Omental fat pad (tissue), 4 donors: ENCODE results near the gene FAAP20. TPM values are rescaled to one million over a fixed set of nuclear protein-coding genes. Genes with fewer than 3 reads are reported as not detected.

Experiments used
- ATAC-seq: fragments of 150-250 bp; one replicate; pipeline ENCODE4 v1.9.1; 2016; ENCODE audit warnings: mild to moderate bottlenecking, moderate library complexity; ENCODE audit not compliant: low FRiP score
- DNase-seq: peaks from one replicate; pipeline ENCODE4 v3.0.0-alpha.2; 2019; ENCODE audit warnings: low spot score
- total RNA-seq, 4 donors: library from RNA; depleted of rRNA; stranded (reverse); fragments of >200 nt; gene quantifications; one replicate each; pipeline ENCODE4 v1.1.0, GENCODE V29; 2016
- TF ChIP-seq, protein P1 (sequence below), 3 donors: fragments of 450-650 bp; IDR thresholded peaks; one replicate each; pipeline ENCODE4 v1.5.1; 2016 to 2017; ENCODE audit warnings: antibody characterized with exemption in 3 of 3, mild to moderate bottlenecking in 3 of 3, moderate library complexity in 2 of 3

Gene FAAP20
- total RNA-seq, 4 donors from 2014 or later: 14.2 to 24.9 (median 21.8) TPM

DNA sequence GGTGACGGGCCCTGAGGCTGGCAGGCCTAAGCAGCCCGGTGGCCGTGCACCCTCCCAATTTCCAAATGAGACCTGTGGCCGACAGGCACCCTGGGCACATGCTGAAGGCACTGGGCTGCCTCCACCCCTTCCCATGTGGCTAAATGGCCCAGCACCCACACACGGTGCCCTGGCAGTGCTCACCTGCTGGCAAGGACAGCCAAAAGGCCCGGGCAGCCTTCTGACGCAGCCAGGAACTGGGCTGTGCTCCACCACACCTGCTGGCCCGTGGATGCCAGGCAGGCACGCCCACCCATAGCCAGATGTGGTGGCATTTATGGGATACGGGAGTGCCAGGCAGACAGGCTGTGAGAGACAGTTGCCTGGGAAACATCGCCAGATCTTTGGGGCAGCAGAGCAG, 4.0 kb upstream of the FAAP20 start:
- ATAC-seq (no peak), DNase-seq (no peak)

DNA sequence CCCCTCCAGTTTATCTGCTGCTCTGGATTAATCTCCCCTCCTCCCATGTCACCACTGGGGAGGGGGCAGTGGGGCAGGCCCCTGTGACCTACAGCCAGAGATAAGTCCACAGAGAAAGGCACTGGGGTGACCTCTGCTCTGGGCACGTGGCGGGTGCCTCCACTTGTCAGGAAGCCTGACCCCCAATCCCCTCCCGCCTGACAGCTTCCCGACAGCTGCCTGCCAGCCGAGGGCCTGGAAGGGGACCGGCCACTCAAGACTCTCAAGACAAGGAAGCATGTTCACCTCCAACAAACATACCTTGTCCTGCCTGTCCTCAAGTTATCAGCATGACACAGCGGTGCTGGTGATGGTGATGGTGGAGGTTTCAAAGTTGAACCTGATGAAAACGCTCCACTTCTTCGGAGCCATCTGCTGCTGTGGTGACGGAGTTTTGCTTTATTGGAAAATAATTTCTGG, 3.2 kb upstream of the FAAP20 start:
- TF ChIP-seq, protein P1, sequence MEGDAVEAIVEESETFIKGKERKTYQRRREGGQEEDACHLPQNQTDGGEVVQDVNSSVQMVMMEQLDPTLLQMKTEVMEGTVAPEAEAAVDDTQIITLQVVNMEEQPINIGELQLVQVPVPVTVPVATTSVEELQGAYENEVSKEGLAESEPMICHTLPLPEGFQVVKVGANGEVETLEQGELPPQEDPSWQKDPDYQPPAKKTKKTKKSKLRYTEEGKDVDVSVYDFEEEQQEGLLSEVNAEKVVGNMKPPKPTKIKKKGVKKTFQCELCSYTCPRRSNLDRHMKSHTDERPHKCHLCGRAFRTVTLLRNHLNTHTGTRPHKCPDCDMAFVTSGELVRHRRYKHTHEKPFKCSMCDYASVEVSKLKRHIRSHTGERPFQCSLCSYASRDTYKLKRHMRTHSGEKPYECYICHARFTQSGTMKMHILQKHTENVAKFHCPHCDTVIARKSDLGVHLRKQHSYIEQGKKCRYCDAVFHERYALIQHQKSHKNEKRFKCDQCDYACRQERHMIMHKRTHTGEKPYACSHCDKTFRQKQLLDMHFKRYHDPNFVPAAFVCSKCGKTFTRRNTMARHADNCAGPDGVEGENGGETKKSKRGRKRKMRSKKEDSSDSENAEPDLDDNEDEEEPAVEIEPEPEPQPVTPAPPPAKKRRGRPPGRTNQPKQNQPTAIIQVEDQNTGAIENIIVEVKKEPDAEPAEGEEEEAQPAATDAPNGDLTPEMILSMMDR (IDR thresholded peaks at IDR 0.05): no peak
- no peak for DNase-seq
- ATAC-seq: no peak

More for the DNA sequence above, 4.0 kb upstream of the FAAP20 start:
- TF ChIP-seq, protein P1 (IDR thresholded peaks at IDR 0.05): no peak

DNA sequence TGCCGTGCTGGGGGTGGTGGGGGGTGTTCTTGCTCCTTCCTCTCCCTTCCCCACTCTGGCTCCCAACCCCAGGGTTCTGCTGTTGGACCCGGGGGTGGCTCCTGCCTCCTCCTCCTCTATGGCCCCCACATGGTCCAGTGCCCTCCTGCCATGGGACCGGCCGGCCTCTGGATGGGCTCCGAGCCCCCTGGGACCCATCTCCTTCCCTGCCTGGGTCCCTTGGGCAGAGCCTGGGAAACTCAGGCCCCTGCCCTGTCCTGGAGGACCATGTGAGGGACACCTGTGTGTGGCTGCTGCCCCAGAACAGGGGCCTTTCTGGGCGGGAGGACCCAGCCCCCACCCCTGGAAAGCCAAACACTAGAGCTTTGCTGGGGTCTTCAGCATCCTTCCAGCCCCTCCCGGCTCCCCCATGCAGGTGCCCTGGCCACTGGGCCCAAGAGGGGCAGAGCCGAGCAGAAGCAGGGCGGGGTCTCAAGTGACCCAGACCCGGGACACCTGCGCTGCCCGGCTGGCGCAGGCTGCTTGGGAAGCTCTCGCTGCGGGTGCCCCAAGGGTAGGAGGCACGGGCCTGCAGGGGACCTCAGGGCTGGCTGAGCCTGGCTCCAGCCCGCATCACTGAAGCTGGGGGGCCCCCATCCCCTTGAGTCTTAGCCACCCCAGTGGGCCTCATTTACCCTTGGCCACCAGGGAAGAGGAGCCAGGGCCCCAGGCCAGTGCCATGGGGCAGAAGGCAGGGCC, 2.5 kb upstream of the FAAP20 start:
- no peak for ATAC-seq
- no peak for DNase-seq
- TF ChIP-seq, protein P1 (IDR thresholded peaks at IDR 0.05): no peak

DNA sequence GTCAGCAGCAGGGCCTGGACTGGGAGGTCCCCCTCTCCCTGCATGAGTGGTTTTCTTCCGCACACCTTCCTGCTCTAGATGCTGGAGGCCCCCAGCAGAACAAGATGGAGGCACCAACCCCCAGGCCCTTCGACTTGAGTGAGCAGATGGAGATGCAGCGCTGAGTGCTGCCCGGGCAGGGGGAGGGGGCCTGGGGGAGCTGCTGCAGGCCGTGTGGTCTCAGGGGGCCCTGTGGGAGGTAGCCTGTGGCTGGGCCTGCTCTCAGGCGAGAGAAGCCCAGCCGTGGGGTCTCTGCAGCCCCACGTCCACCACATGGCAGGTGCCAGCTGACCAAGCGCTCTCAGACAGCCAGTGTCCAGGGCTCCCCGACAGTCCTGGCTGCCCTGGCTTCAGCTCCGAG, 1.2 kb upstream of the FAAP20 start:
- TF ChIP-seq, protein P1 (IDR thresholded peaks at IDR 0.05): no peak
- ATAC-seq (no peak), DNase-seq (no peak)

DNA sequence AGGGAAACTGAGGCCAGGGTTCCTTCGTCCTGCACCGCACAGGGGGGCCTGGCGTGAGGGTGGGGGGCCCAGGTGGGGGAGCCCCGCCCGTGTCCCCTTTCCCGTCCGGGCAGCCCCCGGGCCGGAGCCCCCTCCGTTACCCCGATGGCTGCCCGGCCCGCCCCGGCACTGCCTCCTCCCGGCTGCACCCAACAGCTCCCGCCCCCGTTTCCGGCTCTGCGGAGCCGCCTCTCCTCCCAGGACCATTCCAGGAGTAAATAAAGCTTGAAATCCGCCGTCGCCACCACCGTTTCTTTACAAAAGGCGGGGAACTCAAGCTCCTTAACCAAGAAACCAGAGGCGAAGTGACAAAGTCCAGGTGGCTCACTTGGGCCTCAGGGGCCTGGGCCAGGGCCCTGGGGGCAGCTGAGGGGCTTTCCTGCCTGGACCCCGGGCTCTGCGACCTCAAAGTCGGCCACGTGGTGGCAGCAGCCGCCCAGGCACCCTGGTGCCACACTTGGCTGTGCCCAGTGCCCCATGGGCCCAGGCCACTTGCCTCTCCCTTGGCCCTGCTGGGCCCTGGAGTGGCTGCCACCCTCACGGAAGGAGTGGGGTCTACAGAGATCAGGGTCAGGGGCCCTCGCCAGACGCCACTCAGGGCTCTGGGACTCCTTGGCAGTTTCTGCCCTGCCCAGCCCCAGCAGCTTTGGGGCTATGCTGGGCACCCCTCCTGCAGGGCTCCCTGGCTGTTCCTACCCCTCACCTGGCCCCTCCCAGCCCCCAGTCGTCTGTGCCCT, 514 bp upstream of the FAAP20 start:
- peak; percentile 70 for DNase-seq
- ATAC-seq: peak; percentile 78
- TF ChIP-seq, protein P1 (IDR thresholded peaks at IDR 0.05): peak in 1 of 3 donors; percentile 67

DNA sequence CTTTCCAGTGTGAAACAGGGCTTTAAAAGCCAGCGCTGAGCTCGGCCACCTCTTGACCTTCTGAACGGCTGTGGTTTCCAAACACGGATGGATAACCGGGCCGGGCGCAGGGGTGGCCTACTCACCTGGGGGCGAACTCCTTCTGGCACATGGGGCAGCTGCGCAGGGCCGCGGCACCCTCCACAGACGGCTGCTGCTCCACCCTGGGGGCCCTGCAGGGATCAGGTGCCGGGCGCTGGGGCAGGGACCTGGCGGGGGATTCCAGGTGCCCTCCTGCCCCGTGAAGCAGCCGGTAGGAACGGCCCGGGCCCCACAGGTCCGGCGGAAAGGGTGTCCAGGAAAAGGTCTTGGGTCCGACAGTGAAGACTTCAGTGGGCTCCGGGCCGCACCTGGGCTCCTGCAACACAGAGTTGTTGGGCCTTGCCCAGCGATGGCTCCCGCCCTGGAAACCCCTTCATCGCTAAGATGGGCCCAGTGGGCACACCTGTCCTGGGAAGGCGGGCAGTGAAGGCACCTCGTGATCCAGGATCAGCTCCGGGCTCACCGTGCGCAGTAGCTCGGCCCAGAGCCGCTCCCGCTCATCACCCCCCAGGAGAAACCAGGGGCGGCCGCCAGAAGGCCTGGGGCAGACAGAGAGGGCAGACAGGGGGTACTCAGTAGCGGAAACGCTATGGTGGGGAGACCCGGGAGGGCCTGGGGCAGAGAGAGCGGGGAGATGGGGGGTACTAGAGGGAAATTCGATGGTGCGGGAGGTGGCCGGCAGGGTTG, 874 bp downstream of the FAAP20 start:
- DNase-seq: no peak
- TF ChIP-seq, protein P1 (IDR thresholded peaks at IDR 0.05): no peak
- ATAC-seq: no peak
